IMR-90 (cell line): ENCODE data around the gene DOCK10. TPM values are rescaled to one million over a fixed set of nuclear protein-coding genes. Genes with fewer than 3 reads are reported as not detected.

Experiments used
- ATAC-seq: fragments of 200-7000 bp; cut with Tn5 transposase; 2 replicates; pipeline ENCODE4 v1.9.1; 2020; ENCODE audit warnings: low read depth, mild to moderate bottlenecking, moderate library complexity
- BruUV-seq: library from RNA; stranded (reverse); fragments of 400-500 nt; replicated peaks from 2 replicates; lab custom pipeline; 2021; lab: Mats Ljungman, UMichigan
- CTCF ChIA-PET: fragments of 300-600 bp; formaldehyde crosslinking; extraction: SDS; loops from one replicate; lab custom pipeline; 2021; ENCODE audit warnings: antibody characterized with exemption; lab: Yijun Ruan, JAX
- POLR2A ChIA-PET: fragments of 300-600 bp; sonication (Branson Sonifier 250); formaldehyde crosslinking; loops from one replicate; lab custom pipeline; 2022; ENCODE audit warnings: antibody characterized with exemption; ENCODE audit not compliant: unreplicated experiment; lab: Charles Lee
- DNase-seq: peaks from one replicate; pipeline ENCODE4 v3.0.0; 2013
- H2AFZ ChIP-seq: replicated peaks from 2 replicates; pipeline ENCODE3; 2013; ENCODE audit warnings: low read length, mild to moderate bottlenecking; ENCODE audit not compliant: poor library complexity
- H2AK5ac ChIP-seq: 2 replicates; pipeline ENCODE4 v1.6.1; 2013; ENCODE audit warnings: low read depth, low read length, inconsistent platforms
- H2AK9ac ChIP-seq: replicated peaks from 2 replicates; pipeline ENCODE3; 2013; ENCODE audit warnings: mild to moderate bottlenecking, low read depth, low read length, moderate library complexity; ENCODE audit not compliant: poor library complexity
- H2BK120ac ChIP-seq: 2 replicates; pipeline ENCODE4 v1.6.1; 2013; ENCODE audit warnings: low read depth, low read length, inconsistent platforms
- H2BK15ac ChIP-seq: 3 replicates; pipeline ENCODE4 v1.6.1; 2013; ENCODE audit warnings: low read depth, low read length, inconsistent platforms
- H2BK20ac ChIP-seq: 2 replicates; pipeline ENCODE4 v1.6.1; 2013; ENCODE audit warnings: low read depth, mild to moderate bottlenecking, inconsistent platforms, low read length, moderate library complexity
- H2BK5ac ChIP-seq: 2 replicates; pipeline ENCODE4 v1.6.1; 2013; ENCODE audit warnings: mild to moderate bottlenecking, low read depth, low read length, inconsistent platforms; ENCODE audit not compliant: poor library complexity, severe bottlenecking
- H3K14ac ChIP-seq: replicated peaks from 2 replicates; pipeline ENCODE4 v1.6.1; 2013; ENCODE audit warnings: low read depth, low read length, inconsistent platforms
- H3K18ac ChIP-seq: 2 replicates; pipeline ENCODE4 v1.6.1; 2013; ENCODE audit warnings: low read depth, low read length, control low read depth
- H3K23ac ChIP-seq: 2 replicates; pipeline ENCODE4 v1.6.1; 2013; ENCODE audit warnings: low read depth, low read length, inconsistent platforms
- H3K27ac ChIP-seq: 2 replicates; pipeline ENCODE4 v1.5.1; 2013; ENCODE audit warnings: mild to moderate bottlenecking, control low read depth, low read length; ENCODE audit not compliant: insufficient read depth
- H3K27me3 ChIP-seq: 2 replicates; pipeline ENCODE4 v1.6.1; 2013; ENCODE audit warnings: low read length; ENCODE audit not compliant: control insufficient read depth, insufficient read depth
- H3K36me3 ChIP-seq: 2 replicates; pipeline ENCODE4 v1.6.1; 2013; ENCODE audit warnings: low read length, mixed read lengths; ENCODE audit not compliant: control insufficient read depth, insufficient read depth
- H3K4ac ChIP-seq: 2 replicates; pipeline ENCODE4 v1.6.1; 2013; ENCODE audit warnings: low read depth, low read length, inconsistent platforms
- H3K4me1 ChIP-seq: 2 replicates; pipeline ENCODE4 v1.6.1; 2013; ENCODE audit warnings: low read length, mixed read lengths; ENCODE audit not compliant: control insufficient read depth, insufficient read depth
- H3K4me2 ChIP-seq: 2 replicates; pipeline ENCODE4 v1.6.1; 2013; ENCODE audit warnings: low read depth, mild to moderate bottlenecking, control low read depth, low read length, moderate library complexity
- H3K4me3 ChIP-seq: 2 replicates; pipeline ENCODE4 v1.5.1; 2013; ENCODE audit warnings: low read depth, mild to moderate bottlenecking, control low read depth, low read length, moderate library complexity; ENCODE audit not compliant: insufficient read depth
- H3K56ac ChIP-seq: 2 replicates; pipeline ENCODE4 v1.6.1; 2013; ENCODE audit warnings: low read length, inconsistent platforms; ENCODE audit not compliant: insufficient read depth; ENCODE audit errors: extremely low read depth
- H3K79me1 ChIP-seq, 2 experiments: 2 replicates each; pipeline ENCODE4 v1.6.1; 2013; ENCODE audit warnings: low read length in 2 of 2, inconsistent platforms in 1 of 2, low read depth in 1 of 2
- H3K9ac ChIP-seq: 2 replicates; pipeline ENCODE4 v1.6.1; 2013; ENCODE audit warnings: low read depth, low read length, control low read depth
- H3K9me1 ChIP-seq: 2 replicates; pipeline ENCODE4 v1.6.1; 2013; ENCODE audit warnings: low read length, inconsistent platforms; ENCODE audit not compliant: insufficient read depth
- H3K9me3 ChIP-seq: 2 replicates; pipeline ENCODE4 v1.6.1; 2013; ENCODE audit warnings: low read length; ENCODE audit not compliant: control insufficient read depth, insufficient read depth
- H4K20me1 ChIP-seq: 2 replicates; pipeline ENCODE4 v1.6.1; 2013; ENCODE audit warnings: low read length, inconsistent platforms; ENCODE audit not compliant: insufficient read depth
- H4K5ac ChIP-seq: 2 replicates; pipeline ENCODE4 v1.6.1; 2013; ENCODE audit warnings: mild to moderate bottlenecking, low read depth, low read length, control low read depth
- H4K8ac ChIP-seq, 2 experiments: 2 replicates each; pipeline ENCODE4 v1.6.1; 2013; ENCODE audit warnings: low read depth in 2 of 2, low read length in 2 of 2, control low read depth in 1 of 2, inconsistent platforms in 1 of 2
- H4K91ac ChIP-seq: 2 replicates; pipeline ENCODE4 v1.6.1; 2013; ENCODE audit warnings: low read depth, low read length, inconsistent platforms; ENCODE audit not compliant: insufficient read depth
- CHD1 ChIP-seq: IDR thresholded peaks from 2 replicates; pipeline ENCODE4 v1.6.1; 2012; ENCODE audit warnings: low read depth, low read length, improper control_type of control experiment
- CTCF ChIP-seq: conservative IDR thresholded peaks from 2 replicates; pipeline ENCODE4 v1.5.1; 2012; ENCODE audit warnings: mild to moderate bottlenecking, low read depth, low read length, improper control_type of control experiment
- ELK1 ChIP-seq: fragments of 150-350 bp; IDR thresholded peaks from 2 replicates; pipeline ENCODE4 v1.6.1; 2016; ENCODE audit warnings: low read depth, mild to moderate bottlenecking, low read length, moderate library complexity, borderline replicate concordance
- FOS ChIP-seq: fragments of 150-350 bp; IDR thresholded peaks from 2 replicates; pipeline ENCODE4 v1.6.1; 2016; ENCODE audit warnings: low read depth, low read length
- MAFK ChIP-seq: IDR thresholded peaks from 2 replicates; pipeline ENCODE4 v1.6.1; 2012; ENCODE audit warnings: low read depth, low read length, improper control_type of control experiment
- MXI1 ChIP-seq: IDR thresholded peaks from 2 replicates; pipeline ENCODE4 v1.6.1; 2012; ENCODE audit warnings: low read depth, mild to moderate bottlenecking, low read length, moderate library complexity, borderline replicate concordance
- NFE2L2 ChIP-seq: fragments of 150-350 bp; IDR thresholded peaks from 2 replicates; pipeline ENCODE4 v1.6.1; 2016; ENCODE audit warnings: low read depth, mild to moderate bottlenecking, low read length
- POLR2A ChIP-seq: IDR thresholded peaks from 2 replicates; pipeline ENCODE4 v1.6.1; 2012; ENCODE audit warnings: mild to moderate bottlenecking, low read depth, low read length
- RAD21 ChIP-seq: IDR thresholded peaks from 2 replicates; pipeline ENCODE4 v1.6.1; 2012; ENCODE audit warnings: low read length, improper control_type of control experiment
- RCOR1 ChIP-seq: IDR thresholded peaks from 2 replicates; pipeline ENCODE4 v1.6.1; 2012; ENCODE audit warnings: mild to moderate bottlenecking, low read length, improper control_type of control experiment; ENCODE audit not compliant: insufficient replicate concordance
- RFX5 ChIP-seq: IDR thresholded peaks from 2 replicates; pipeline ENCODE4 v1.8.0; 2012; ENCODE audit warnings: low read depth, mild to moderate bottlenecking, low read length, moderate library complexity
- SMC3 ChIP-seq: fragments of 150-350 bp; IDR thresholded peaks from 2 replicates; pipeline ENCODE4 v1.6.1; 2016; ENCODE audit warnings: low read depth, mild to moderate bottlenecking, antibody characterized with exemption, low read length, moderate library complexity
- USF2 ChIP-seq: fragments of 150-350 bp; IDR thresholded peaks from 2 replicates; pipeline ENCODE4 v1.6.1; 2017; ENCODE audit warnings: mild to moderate bottlenecking, antibody characterized with exemption, low read length, low read depth
- WGBS, 2 experiments: methylation state at CpG; one replicate each; pipeline versions ENCODE4 v1.1.5 to v1.1.7; 2013; ENCODE audit warnings: missing lambda C conversion rate in 2 of 2; ENCODE audit not compliant: insufficient read length in 1 of 2; ENCODE audit errors: extremely low coverage in 2 of 2; 5-methylcytosine and 5-hydroxymethylcytosine counted together
- dilution Hi-C: fragments of 300-500 bp; cut with HindIII; formaldehyde crosslinking; loops from one replicate; pipeline ENCODE4 v1.14.3; 2018; ENCODE audit warnings: low sequenced_read_pairs; ENCODE audit not compliant: unreplicated experiment
- in situ Hi-C: fragments of 300-500 bp; cut with MboI; formaldehyde crosslinking; loops from 3 replicates; pipeline ENCODE4 v1.14.3; 2019; ENCODE audit warnings: low sequenced_read_pairs, inconsistent platforms, mixed read lengths
- intact Hi-C: fragments of 100-400 bp; cut with micrococcal nuclease; formaldehyde crosslinking; loops from 2 replicates; pipeline ENCODE4 v1.10.0; 2022
- polyA plus RNA-seq, 3 experiments: library from polyadenylated mRNA; depleted of rRNA; stranded (reverse); fragments of >200 nt; gene quantifications; 2 replicates each; pipeline ENCODE4 v1.2.3, GENCODE V29; 2012; ENCODE audit warnings: low replicate concordance in 1 of 3
- total RNA-seq: library from RNA; depleted of rRNA; stranded (reverse); fragments of >200 nt; gene quantifications from 2 replicates; pipeline ENCODE4 v1.2.3, GENCODE V29; 2012

DOCK10 gene
- total and polyA plus RNA-seq, 2 of the 4 experiments (the other 2 are of a cell fraction) = 58.6 to 75.3 TPM

GRCh38 chr2:224796695-224797305 is 245.5 kb downstream of the DOCK10 start:
- Histone ChIP-seq H2AFZ (no peak overlapping the region), H3K4me3 (no peak overlapping the region), H4K5ac (no peak overlapping the region), H3K18ac (no peak overlapping the region), H4K91ac (no peak overlapping the region), H3K9me3 (no peaks in the 10 kb centered on the region), H2AK9ac (no peak overlapping the region), H2BK5ac (no peak overlapping the region), H2BK120ac (no peak overlapping the region), H4K20me1 (no peaks in the 10 kb centered on the region), H3K27ac (no peak overlapping the region), H3K27me3 (no peaks in the 10 kb centered on the region), H3K4me1 (no peaks in the 10 kb centered on the region), H3K4me2 (no peak overlapping the region), H3K14ac (no peak overlapping the region), H2BK20ac (no peak overlapping the region), H3K56ac (no peak overlapping the region), H2BK15ac (no peak overlapping the region), H3K9me1 (no peaks in the 10 kb centered on the region), H3K9ac (no peak overlapping the region), H3K4ac (no peak overlapping the region), H3K79me1 (no peaks in the 10 kb centered on the region), H4K8ac (no peak overlapping the region), H3K23ac (no peak overlapping the region), H2AK5ac (no peak overlapping the region), H3K36me3 (peaks cover 9% of the 10 kb centered on the region)
- no peak for TF ChIP-seq CTCF
- TF ChIP-seq ELK1 = no peak
- no peak for TF ChIP-seq RCOR1
- TF ChIP-seq RAD21 = no peak
- no peak for TF ChIP-seq USF2
- no peak for TF ChIP-seq CHD1
- no peak for TF ChIP-seq RFX5
- TF ChIP-seq FOS = no peak
- TF ChIP-seq MXI1 = no peak
- no peak for TF ChIP-seq NFE2L2
- TF ChIP-seq POLR2A = no peak
- no peak for TF ChIP-seq MAFK
- TF ChIP-seq SMC3 = no peak
- POLR2A ChIA-PET = no interaction called here
- no peak for ATAC-seq
- in situ Hi-C loops (no loop called here), intact Hi-C loops (no loop called here), dilution Hi-C loops (no loop called here)
- no TSS peak for BruUV-seq
- no peak for DNase-seq
- 92% methylated on average over 2 of the region's 8 CpGs; no CpG with 5 or more reads in 1 of the 2 experiments for WGBS, 2 experiments
- CTCF ChIA-PET = no interaction called here
